Measurements from ENCODE around the gene GOLGA6C.
"Not testable (repeated sequence)": the region's sequence is repeated elsewhere in the genome, so short reads cannot be mapped to it uniquely, and the experiment has no call there.

DNA sequence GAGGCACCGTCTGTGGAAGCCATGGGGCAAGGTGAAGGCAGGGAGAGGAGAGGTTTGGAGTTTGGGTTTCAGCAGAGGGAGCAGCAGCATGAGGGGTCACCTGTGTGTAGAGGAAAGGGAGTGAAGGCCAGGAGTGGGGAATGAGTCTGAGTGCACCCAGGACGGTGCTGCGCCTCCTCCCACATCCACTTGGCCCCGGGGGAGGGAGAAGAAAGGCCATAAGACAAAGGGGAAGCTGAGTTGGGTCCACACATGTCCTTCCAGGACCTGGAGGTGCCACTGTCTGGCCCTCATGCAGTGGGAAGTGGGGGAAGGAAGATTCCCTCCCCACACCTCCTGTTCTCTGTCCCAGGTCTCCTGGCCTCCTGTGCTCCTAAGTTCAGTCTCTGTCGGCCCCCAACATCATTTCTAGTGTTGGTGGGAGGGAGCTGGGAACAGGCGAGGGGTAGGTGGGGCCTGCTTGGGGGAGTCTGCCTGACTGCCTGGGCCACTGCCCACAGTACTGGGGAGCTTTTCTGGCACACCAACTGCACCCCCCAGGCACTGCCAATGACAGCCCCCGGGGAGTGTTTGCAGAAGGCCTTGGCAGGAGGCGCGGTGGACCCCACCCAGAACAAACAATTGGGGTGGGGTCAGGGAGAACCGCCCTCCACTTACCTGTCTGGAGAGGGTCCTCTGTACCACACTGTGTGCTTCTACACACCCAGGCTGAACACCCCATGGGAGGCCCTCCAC is 32.9 kb upstream of the GOLGA6C start:
- not testable (repeated sequence) for TF ChIP-seq CTCF (IDR thresholded peaks at IDR 0.05; ENCODE audit: low read length); EZH2 (optimal IDR thresholded peaks at IDR 0.05; ENCODE audit: low read depth, low read length)

Data from MM.1S (cell line).